Adipose tissue (tissue), 3 donors: ENCODE data around the gene LBH. TPM values are rescaled to one million over a fixed set of nuclear protein-coding genes. Genes with fewer than 3 reads are reported as not detected.

Source experiments
- H3K27ac ChIP-seq: one replicate; pipeline ENCODE4 v1.5.1; 2013; ENCODE audit warnings: low read depth, low read length
- WGBS, 3 donors: extraction: QIAGEN DNeasy Blood & Tissue Kit; methylation state at CpG; one replicate each; pipeline ENCODE4 v1.1.7; 2013; 5-methylcytosine and 5-hydroxymethylcytosine counted together
- polyA plus RNA-seq, 3 donors: library from polyadenylated mRNA; stranded (reverse); fragments of 200-250 nt; gene quantifications; one replicate each; pipeline ENCODE4 v1.2.3, GENCODE V29; 2013
- donor health status: healthy with polysubstance abuse.
- donor health status: Bipolar disorder and iron deficiency.
- donor health status: healthy.

The LBH gene
- polyA plus RNA-seq, 3 donors: 4.8 to 15.6 (median 12.2) TPM

DNA sequence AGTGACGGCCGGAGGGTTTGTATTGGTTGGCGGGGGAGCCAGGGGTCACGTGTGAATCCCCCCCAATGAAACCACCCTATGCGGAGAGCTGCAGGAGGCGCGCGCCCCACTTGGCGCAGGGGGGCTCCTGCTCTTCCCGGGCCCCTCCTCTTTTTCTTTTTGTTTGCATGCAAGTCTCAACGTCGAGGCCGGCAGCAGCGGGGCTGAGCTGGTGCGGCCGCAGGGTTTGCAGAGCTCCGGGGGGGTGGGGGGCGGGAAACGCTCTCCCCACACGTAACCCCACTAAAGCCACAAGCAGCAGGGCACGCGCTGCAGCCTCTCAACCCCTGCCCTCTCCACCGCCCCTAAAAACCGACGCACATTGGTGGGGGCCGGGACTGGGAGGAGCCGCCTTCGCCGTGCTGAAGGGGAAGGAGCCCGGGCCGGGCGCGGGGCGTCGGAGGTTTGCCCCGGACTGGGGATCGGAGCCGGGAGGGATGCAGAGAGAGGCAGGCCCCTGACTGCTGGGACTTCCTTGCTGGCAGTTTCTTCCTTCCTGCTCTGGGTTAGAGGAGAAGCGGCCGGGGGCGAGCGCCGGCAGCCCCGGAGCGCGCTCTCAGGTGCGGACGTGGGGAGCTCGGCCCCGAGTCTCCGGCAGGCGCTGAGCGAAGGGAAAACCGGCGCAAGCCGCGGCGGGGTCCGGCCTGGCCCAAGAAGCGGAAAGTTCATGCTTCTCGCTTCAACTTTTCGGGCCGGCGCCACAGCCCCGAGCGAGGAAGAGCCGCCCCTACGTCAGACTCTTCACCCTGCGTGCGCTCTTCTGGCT is 864 bp downstream of the LBH start:
- WGBS, 3 donors: 0 to 3% (median 1%) methylated on average over 65 to 70 of the region's 70 CpGs
- no peak overlapping the region for H3K27ac ChIP-seq

DNA sequence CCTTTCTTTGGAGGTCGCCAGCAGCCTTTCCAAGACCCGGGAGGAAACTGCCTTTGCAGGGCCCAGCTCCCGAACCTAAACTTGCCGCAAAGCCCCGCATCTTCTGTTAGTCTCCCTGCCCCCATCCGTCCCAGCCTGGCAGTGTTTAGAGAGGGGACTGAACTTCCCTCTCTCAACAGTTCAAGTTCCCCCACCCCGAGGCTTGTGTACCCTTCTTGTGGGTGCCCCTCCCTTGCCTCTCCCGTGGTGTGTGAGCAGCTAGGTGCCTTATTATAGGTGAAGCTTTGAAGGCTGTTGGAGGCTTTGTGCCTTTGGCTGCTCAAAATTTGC is 1.4 kb downstream of the LBH start:
- no peak overlapping the region for H3K27ac ChIP-seq
- WGBS, 3 donors: 1 to 19% (median 2%) methylated on average over 8 of the region's 8 CpGs

DNA sequence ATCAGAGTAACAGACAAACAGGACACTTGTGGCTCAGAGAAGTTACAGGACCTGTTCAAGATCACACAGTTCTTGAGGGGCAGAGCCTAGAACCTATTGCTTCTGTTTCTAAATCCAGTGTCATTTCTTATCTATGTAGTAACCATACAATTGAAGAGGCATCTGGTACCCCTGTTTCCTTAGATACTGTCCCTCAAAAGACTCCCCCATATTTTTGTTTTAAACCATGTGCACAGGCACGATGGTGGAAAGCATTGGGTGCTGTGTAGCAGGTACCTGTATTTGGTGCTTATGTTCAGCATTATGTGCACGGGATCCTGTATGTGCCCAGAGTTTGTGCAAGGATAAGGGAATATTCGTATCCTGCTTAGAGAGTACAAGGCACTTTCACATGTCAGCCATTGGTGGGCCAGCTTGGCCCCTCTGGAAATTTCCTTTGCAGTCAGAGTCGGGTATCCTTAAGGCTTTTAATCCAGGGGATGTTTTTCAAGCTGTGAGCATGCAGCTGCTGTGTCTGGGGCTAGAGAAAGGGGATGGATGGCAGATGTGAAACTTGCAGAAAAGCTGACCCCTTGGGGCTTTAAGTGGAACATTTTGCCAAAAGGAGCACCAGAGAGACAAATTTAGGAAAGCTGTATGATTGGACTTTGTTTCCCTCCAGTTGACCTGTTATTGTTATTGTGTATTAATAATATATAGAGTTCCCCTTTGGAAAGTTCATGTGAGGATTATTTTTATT is 2.1 kb downstream of the LBH start:
- WGBS, 3 donors: 59 to 75% (median 71%) methylated on average over 4 of the region's 4 CpGs
- H3K27ac ChIP-seq: no peak overlapping the region

DNA sequence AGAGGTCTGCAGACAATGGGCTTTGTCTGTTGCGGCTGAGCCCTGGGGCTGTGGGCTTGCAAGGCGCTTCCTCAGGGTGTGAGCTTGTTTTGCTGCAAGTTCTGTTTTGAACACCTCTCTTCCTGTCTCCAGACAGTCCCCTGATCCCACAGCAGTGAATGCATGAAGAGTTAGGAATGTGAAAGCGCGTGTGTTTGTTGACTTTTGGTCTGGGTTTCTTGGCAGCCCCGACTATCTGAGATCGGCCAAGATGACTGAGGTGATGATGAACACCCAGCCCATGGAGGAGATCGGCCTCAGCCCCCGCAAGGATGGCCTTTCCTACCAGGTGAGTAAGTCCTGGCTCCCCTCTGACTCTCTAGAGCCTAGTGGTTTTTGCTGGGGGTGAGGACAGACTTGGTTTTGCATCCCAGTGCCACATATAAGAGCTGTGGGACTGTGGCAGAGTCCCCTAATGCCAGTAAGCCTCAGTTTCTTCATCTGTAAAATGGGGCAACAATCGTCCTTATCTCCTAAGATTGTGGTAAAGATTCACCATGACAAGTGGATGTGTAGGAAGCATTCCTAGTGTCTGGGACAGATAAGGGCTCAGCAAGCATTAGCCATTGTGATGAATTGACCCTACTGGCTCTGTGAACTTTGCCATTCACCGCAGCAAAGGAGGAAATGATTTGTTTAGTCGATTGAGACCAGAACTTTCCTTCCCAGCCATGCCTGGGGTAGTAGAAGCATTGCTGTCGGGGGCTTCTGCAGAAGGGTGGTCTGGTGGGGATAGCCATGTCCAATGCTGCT is 3.0 kb downstream of the LBH start:
- 51 to 66% (median 59%) methylated on average over 12 of the region's 12 CpGs for WGBS, 3 donors
- H3K27ac ChIP-seq: no peak overlapping the region

DNA sequence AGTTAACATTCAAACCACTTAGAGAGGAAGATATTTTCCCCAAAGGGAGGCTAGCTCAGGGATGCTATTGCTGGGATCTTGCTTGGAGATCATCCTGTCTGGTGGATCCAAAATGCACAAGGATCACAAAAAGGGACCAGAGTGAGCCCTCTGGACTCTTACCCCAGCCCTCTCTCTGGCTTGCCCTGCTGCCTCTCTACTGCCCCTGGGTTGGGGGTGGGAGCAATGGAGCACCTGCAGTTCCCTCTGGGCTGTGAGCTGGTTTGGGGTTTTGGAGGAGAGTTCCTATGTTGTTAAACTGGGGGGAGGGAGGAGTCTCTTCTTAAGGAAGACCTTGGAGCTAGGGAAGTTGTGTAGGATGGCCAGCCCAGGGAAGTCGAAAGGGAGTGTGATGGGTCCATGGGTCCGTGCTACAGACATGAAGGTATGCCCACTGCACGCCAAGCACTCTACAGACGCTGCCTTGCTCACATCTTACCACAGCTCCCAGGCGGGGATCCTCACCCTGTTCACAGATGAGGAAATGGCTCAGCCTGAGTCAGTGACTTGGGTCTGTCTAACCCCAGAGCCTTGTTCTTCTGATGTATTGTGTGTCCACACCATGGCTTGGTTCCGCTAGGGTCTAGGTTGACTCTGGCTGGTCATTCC is 3.8 kb downstream of the LBH start:
- WGBS, 3 donors: 67 to 91% (median 90%) methylated on average over 6 of the region's 6 CpGs
- no peak overlapping the region for H3K27ac ChIP-seq

DNA sequence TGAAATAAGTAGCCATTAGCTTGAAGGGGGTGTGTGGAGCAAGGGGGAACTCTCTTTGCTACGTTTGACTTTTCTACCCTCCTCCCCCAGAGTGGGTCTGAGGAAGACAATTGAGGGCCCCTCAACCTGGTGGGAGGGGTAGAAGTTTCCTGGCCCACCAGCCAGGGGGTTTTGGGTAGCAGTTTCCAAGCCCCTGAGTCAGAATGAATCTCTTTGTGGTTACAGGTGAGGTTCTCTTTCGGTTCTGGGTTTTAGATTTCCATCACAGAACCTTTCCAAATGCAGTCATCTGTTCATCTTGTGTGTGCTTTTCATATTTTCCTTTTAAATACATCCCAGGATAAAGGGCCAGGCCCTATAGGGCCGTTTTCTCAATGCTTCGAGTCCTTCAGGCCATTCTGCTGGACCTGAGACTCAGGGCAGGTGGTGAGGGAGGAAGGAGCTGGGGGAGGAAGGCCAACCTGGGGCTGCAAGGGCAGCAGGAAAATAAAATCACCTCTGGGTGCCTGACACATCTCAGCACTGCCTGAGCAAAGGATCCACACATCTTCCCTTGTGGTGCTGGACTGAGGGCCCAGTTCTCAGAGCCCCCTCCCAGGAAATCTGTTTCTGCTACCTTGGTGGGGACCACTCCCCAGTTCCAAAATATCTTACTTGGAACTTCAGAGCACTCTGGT is 4.7 kb downstream of the LBH start:
- H3K27ac ChIP-seq: no peak overlapping the region
- WGBS, 3 donors: 86 to 90% (median 87%) methylated on average over 4 of the region's 4 CpGs

DNA sequence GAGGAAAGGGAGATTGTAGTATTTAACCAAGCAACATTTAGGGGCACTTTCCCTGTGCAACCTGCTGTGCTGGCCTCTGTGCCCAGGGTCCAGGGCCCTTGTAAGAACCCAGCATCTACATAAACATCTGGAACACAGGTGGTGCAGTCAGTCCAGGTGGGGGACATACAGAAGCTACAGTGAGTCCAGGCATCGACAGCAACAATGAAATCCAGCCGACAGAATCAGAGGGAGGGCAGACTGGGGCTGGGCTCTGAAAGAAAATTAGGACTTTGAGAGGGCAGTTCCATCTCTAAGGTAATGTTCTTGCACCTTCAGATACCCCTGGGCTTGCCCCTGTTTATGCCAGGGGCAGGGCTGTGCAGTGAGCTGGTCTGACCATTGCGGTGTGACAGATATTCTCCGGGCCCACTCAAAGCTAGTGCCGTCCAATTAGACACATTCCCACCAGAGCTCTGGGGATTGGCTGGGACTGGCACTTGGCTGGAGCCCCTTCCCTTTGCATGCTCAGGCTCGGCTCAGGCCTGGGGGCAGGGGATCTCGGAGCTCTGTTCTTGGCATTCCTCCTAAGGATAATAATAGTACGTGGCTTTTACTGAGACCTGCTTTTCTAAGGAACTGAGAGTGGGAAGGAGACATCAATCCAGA is 5.4 kb downstream of the LBH start:
- no peak overlapping the region for H3K27ac ChIP-seq
- WGBS, 3 donors: 85 to 93% (median 88%) methylated on average over 8 of the region's 8 CpGs

DNA sequence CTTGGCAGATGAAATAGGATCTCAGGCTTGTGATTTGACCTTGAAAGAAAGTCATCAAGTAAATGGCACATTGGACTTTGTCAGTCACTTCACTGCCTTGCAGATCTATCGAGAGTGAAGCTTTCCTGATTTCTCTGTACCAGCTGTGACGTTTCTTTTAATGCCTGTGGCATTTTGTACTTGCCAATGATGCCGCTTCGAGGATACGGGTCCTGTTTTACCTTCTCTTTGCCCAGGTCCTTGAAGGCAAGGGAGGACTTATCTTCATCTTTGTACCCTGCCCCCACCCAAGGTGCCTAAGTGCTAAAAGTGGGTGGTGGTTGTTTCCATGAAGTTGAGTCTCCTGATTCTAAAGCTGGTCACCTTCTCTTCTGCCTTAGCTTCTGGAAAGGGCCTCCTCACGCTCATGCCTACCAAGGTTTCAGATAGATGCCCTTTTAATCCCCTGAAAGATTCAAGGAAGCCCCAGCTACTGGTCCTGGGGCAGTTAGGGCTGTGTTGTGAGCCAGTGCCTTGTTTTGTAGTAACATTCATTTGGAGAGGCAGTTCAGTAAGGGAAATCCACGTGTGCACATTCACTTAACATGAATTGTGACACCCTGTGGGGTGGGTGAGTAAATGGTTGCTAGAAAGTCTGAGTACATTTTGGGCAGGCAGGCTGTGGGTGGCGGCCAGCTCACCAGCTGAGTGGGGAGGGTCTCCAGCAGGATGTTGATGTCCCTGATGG is 6.1 kb downstream of the LBH start:
- whole genome bisulfite sequencing, 3 donors: 85 to 88% (median 85%) methylated on average over 8 of the region's 8 CpGs
- H3K27ac ChIP-seq: no peak overlapping the region

DNA sequence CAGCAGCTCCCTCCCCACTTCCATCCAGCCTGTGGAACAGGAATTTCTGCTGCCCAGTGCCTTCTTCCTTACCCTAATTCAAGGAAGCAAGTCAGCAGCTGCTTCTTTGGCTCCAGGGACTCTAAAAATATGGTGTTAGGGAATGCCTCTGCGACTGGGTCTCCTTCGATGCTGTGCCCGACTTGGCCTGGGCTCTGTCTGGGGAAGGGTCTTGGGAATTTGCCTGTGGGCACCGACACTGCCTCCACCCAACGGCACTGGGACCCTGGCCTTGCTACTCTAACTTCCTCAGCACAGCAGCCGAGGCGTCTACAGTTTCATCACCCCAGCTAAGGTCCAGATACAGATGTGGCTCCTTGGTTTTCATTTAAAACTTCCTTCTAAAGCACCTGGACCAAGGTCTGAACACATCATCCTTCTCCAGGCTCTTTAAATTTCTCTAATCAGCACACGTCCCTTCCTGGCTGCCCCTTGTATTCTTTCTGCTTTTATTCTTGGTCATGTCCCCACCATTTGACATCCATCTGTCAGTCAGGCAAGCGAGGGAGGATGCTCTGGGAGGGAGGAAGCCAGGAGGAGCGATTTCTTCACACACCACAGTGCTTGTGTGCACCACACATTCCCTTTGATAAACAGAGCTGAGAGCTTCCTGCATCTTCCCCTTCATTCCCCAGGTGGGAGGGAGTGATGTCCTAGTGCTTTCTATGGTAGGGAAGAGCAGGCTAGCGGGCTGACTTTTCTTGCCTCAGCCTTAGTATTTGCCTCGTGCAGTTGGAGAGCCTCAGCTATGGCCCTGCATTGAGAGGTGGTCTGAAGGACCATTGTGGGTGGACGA is 6.8 kb downstream of the LBH start:
- no peak overlapping the region for H3K27ac ChIP-seq
- 78 to 85% (median 84%) methylated on average over 13 of the region's 13 CpGs for WGBS, 3 donors

DNA sequence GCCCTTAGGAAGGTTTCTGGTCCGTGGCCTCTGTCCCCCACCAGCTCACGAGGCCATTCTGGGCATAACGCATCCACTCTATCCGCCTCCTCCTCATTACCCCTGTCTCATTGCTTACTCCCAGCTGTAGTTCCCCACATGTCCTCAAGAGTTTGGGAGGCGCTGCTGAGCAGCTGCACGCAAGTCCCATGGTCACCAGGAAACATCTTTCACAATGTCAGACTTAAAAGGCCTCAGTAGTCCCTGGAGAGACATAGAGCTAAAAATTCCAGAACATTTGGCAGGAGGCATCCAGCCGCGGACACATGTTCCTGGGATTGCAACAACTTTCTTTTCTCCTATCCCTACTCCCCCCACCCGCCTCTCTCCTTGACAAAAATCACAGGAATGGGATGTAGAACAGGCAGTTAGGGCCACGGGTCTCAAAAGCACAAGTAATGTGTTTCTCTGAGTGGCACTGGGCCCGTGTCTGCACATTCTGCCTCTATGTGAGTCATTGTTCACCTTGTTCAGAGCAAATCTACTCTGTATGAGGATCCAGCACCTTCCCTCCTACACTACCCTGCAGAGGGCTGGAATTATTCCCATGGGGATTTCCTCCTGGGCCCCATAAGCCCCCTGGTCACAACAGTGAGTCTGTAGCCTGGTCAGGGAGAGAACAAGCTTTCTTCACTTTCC is 8.1 kb downstream of the LBH start:
- H3K27ac ChIP-seq: no peak overlapping the region
- WGBS, 3 donors: 44 to 58% (median 56%) methylated on average over 11 of the region's 11 CpGs

DNA sequence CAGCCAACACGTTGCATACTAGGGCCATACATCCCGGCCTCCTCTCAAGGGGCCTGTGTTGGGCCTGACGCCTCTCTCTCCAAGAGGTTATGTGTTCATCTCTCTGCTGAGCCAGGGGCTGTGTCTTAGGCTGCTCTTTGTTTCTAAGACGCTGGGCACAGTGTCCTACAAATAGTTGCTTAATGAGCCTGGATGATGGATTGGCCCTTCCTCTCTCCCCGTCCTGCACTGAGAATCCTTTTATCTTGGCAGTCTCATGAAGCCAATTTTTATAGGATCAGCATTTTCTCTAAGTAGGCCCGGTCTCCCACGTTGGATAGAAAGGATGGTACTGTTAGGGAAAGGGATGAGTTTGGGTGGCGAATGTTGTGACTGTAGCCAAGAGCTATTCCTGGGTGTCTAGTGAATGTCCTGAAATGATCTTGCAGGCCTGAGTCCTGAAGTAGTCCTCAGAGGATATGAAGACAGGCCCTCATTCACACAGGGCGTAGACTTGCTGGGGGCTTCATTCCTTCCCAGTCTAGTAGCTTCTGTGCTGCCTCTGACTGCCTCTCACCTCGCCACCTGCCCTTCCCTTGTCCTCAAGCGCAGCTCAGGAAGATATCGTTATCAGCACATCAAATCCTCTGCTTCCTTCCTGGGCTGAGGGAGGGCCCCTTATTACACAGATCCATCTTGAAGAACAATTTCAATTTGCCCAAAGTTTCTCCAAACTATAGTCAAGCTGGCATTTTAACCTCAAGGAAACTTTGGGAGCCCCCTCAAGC is 8.8 kb downstream of the LBH start:
- 51 to 81% (median 60%) methylated on average over 12 of the region's 12 CpGs for WGBS, 3 donors
- no peak overlapping the region for H3K27ac ChIP-seq

DNA sequence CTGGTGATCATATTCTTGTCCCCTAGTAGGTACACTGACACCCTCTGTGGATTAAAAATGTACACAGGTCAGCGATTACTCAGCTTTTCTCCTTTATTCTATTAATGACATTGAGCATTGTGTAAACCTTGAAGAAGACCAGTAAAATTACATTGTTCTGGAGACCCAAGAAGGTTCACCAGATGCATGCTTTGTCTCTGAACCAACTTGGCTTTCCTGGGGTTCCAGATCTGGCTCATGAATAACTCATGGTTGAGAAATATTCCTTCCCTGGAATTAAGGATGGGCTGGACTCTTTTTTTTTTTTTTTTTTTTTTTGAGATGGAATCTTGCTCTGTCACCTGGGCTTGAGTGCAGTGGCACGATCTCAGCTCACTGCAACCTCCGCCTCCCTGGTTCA is 11.9 kb downstream of the LBH start:
- WGBS, 3 donors: 92 to 100% (median 93%) methylated on average over 3 of the region's 3 CpGs
- no peak overlapping the region for H3K27ac ChIP-seq

DNA sequence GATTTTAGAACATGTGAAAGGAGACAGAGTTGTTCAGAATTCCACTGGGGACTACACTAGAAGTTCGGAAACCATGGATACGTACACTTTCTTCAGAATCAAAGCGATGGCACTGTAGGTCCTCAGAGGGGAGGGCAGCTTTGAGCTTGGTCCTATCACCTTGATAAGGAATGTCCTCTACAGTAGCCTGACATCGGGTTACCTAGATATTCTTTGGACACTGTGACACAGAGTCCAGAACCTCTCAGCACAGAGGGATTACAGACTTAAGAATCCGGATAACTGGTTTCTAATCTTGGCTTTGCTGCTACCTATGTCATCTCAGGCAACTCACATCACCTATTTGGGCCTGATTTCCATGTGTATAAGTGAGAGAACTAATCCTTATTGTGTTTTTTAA is 14.0 kb downstream of the LBH start:
- WGBS, 3 donors: 85 to 94% (median 94%) methylated on average over 5 of the region's 5 CpGs

DNA sequence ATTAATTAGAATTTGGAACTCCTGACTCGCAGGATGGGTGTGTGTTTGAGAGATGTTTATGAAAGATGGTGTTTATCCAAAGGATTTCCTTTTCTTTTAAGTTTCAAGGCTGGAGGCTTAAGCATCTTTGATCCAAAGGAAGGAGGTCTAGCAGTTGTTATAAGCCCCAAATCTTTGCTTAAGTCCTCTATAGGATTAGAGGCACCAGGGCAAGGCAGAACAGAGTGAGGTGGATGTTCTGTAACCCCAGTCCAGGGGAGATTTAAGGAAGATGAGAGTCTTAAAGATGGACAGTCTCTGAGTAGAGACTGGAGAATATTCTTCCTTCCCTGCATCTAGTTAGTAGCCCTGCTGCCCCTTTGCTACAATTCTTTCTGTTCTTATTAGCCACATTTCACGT is 17.5 kb downstream of the LBH start:
- WGBS, 3 donors: 77 to 84% (median 81%) methylated on average over 2 of the region's 2 CpGs
- no peak overlapping the region for H3K27ac ChIP-seq

More for the DNA sequence above, 14.0 kb downstream of the LBH start:
- H3K27ac ChIP-seq: no peak overlapping the region

DNA sequence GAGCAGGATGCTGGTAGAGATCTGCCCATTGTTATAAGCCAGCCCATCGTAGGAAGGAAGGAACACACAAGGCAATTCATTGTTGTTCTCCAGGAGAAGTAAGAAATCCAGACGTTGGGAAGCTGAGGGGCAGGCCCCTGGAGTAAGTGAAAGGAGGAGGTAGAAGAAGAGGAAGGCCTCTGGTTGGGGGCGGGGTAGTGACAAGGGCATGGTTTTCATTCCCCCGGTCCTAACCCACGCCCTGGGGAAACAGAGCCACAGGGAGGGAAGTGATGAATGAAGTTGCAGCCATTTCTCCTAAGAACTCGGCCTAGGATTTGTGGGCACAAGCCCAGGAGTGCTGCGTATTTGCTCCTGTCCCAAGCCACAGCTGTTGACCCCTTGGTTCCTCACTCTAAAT is 18.0 kb downstream of the LBH start:
- 76 to 91% (median 76%) methylated on average over 7 of the region's 7 CpGs for WGBS, 3 donors
- no peak overlapping the region for H3K27ac ChIP-seq
